Daoy (cell line): ENCODE measurements around the gene RGS5. TPM values are rescaled to one million over a fixed set of nuclear protein-coding genes. Genes with fewer than 3 reads are reported as not detected.
"Not testable (repeated sequence)": the region's sequence is repeated elsewhere in the genome, so short reads cannot be mapped to it uniquely, and the experiment has no call there.

Experiments used
- DNase-seq: peaks from one replicate; pipeline ENCODE4 v3.0.0-alpha.2; 2015; ENCODE audit warnings: low read depth
- total RNA-seq: library from RNA; depleted of rRNA; stranded (reverse); fragments of >200 nt; shearing (Covaris generic); gene quantifications from 2 replicates; pipeline ENCODE4 v1.2.3, GENCODE V29; 2014; rRNA removed

RGS5 gene
- total RNA-seq = 7.1 and 8.3 TPM in 2 replicates

GRCh38 chr1:163202833-163203451 is at the start of gene RGS5:
Gene RGS5 (minus strand): TSS chr1:163202916. CDS start chr1:163202835, 81 bp downstream.
- DNase-seq = no peak

GRCh38 chr1:163250382-163250974 is 47.8 kb upstream of the RGS5 start:
- no peak for DNase-seq

- no peak for DNase-seq
Measured at GRCh38 chr1:163248064-163248463, 45.3 kb upstream of the RGS5 start.

- DNase-seq = not testable (repeated sequence)
Measured at GRCh38 chr1:163244648-163245047, 41.9 kb upstream of the RGS5 start.

- no peak for DNase-seq
Measured at GRCh38 chr1:163241746-163242145, 39.0 kb upstream of the RGS5 start.

- DNase-seq = no peak
Measured at GRCh38 chr1:163240705-163241104, 38.0 kb upstream of the RGS5 start.

GRCh38 chr1:163233643-163234042 is 30.9 kb upstream of the RGS5 start:
- not testable (repeated sequence) for DNase-seq

GRCh38 chr1:163231385-163231784 is 28.7 kb upstream of the RGS5 start:
- DNase-seq = no peak

GRCh38 chr1:163230827-163231226 is 28.1 kb upstream of the RGS5 start:
- no peak for DNase-seq

GRCh38 chr1:163228271-163228670 is 25.6 kb upstream of the RGS5 start:
- DNase-seq = not testable (repeated sequence)

- DNase-seq = no peak
Measured at GRCh38 chr1:163227126-163227525, 24.4 kb upstream of the RGS5 start.

GRCh38 chr1:163213626-163214025 is 10.9 kb upstream of the RGS5 start:
- no peak for DNase-seq

- no peak for DNase-seq
Measured at GRCh38 chr1:163211667-163212066, 9.0 kb upstream of the RGS5 start.

GRCh38 chr1:163205513-163205912 is 2.8 kb upstream of the RGS5 start:
- no peak for DNase-seq

- no peak for DNase-seq
Measured at GRCh38 chr1:163203561-163203960, 845 bp upstream of the RGS5 start.

GRCh38 chr1:163201906-163202305 is 810 bp downstream of the RGS5 start:
- no peak for DNase-seq

- DNase-seq = no peak
Measured at GRCh38 chr1:163197022-163197421, 5.7 kb downstream of the RGS5 start.

- DNase-seq = no peak
Measured at GRCh38 chr1:163196449-163196787, 6.3 kb downstream of the RGS5 start.

GRCh38 chr1:163195728-163196448 is 6.8 kb downstream of the RGS5 start:
- DNase-seq = peak; percentile 11

GRCh38 chr1:163191301-163191700 is 11.4 kb downstream of the RGS5 start:
- no peak for DNase-seq

- DNase-seq = no peak
Measured at GRCh38 chr1:163188947-163189346, 13.8 kb downstream of the RGS5 start.

GRCh38 chr1:163187849-163188248 is 14.9 kb downstream of the RGS5 start:
- DNase-seq = no peak

- DNase-seq = no peak
Measured at GRCh38 chr1:163186862-163187261, 15.9 kb downstream of the RGS5 start.
